ENCODE data around the gene AFG3L2.

Gene AFG3L2

GRCh38 chr18:12296087-12296403 lies 81.0 kb downstream of the AFG3L2 start:
- Histone ChIP-seq H2AFZ (ENCODE audit: low read length) (no peak overlapping the region), H2BK15ac (ENCODE audit: low read length) (no peak overlapping the region), H2BK120ac (ENCODE audit: low read depth, low read length) (no peak overlapping the region), H3K9me3 (replicated peaks in 1 of 2; ENCODE audit: control insufficient read depth in 2 of 2, insufficient read depth in 1 of 2, low read depth in 1 of 2, low read length in 2 of 2) (no peaks in the 10 kb centered on the region), H3K9ac (ENCODE audit: low read depth, low read length, poor library complexity) (no peak overlapping the region), H2AK5ac (ENCODE audit: low read depth, low read length) (no peak overlapping the region), H3K14ac (ENCODE audit: low read length) (no peak overlapping the region), H2BK5ac (ENCODE audit: low read length) (no peak overlapping the region), H3K27me3 (ENCODE audit: control insufficient read depth in 3 of 3, insufficient read depth in 3 of 3, low read depth in 1 of 3, low read length in 3 of 3) (peaks cover 0 to 32% (median 0%) of the 10 kb centered on the region in 3 experiments), H3K23ac (ENCODE audit: low read depth, low read length, poor library complexity) (no peak overlapping the region), H2BK12ac (ENCODE audit: low read length) (no peak overlapping the region), H3K4me2 (ENCODE audit: insufficient read depth, low read length, poor library complexity, severe bottlenecking) (no peak overlapping the region), H3K36me3 (replicated peaks in 1 of 2; ENCODE audit: control insufficient read depth in 2 of 2, insufficient read depth in 2 of 2, low read length in 2 of 2) (no peaks in the 10 kb centered on the region), H3K4me3 (ENCODE audit: low read length in 2 of 2) (no peak overlapping the region), H4K91ac (ENCODE audit: low read depth, low read length, poor library complexity) (no peak overlapping the region), H4K8ac (ENCODE audit: low read depth, low read length) (no peak overlapping the region), H3K4me1 (ENCODE audit: control insufficient read depth in 2 of 2, insufficient read depth in 1 of 2, low read depth in 1 of 2, low read length in 2 of 2) (no peaks in the 10 kb centered on the region), H3K79me1 (ENCODE audit: low read depth, low read length) (peaks cover 2% of the 10 kb centered on the region), H3K4ac (ENCODE audit: low read length) (no peak overlapping the region), H3K18ac (ENCODE audit: low read length) (no peak overlapping the region), H3K27ac (replicated peaks; ENCODE audit: low read length) (no peak overlapping the region)
- DNase-seq (ENCODE audit: low spot score) = no peak
- WGBS, 2 donors (ENCODE audit: extremely low coverage in 2 of 2, insufficient read length in 2 of 2, insufficient replicate concordance in 1 of 2) = no CpG with 5 or more reads among the region's 3 CpGs

- Histone ChIP-seq H2BK5ac (ENCODE audit: low read length) (no peak overlapping the region), H3K27ac (replicated peaks; ENCODE audit: low read length) (no peak overlapping the region), H3K79me1 (ENCODE audit: low read depth, low read length) (peaks cover 2% of the 10 kb centered on the region), H3K18ac (ENCODE audit: low read length) (no peak overlapping the region), H3K23ac (ENCODE audit: low read depth, low read length, poor library complexity) (no peak overlapping the region), H3K9me3 (replicated peaks in 1 of 2; ENCODE audit: control insufficient read depth in 2 of 2, insufficient read depth in 1 of 2, low read depth in 1 of 2, low read length in 2 of 2) (no peaks in the 10 kb centered on the region), H3K4me3 (ENCODE audit: low read length in 2 of 2) (no peak overlapping the region), H3K14ac (ENCODE audit: low read length) (no peak overlapping the region), H4K8ac (ENCODE audit: low read depth, low read length) (no peak overlapping the region), H3K27me3 (ENCODE audit: control insufficient read depth in 3 of 3, insufficient read depth in 3 of 3, low read depth in 1 of 3, low read length in 3 of 3) (peaks cover 0 to 29% (median 0%) of the 10 kb centered on the region in 3 experiments), H2BK12ac (ENCODE audit: low read length) (no peak overlapping the region), H3K4me2 (ENCODE audit: insufficient read depth, low read length, poor library complexity, severe bottlenecking) (no peak overlapping the region), H3K9ac (ENCODE audit: low read depth, low read length, poor library complexity) (no peak overlapping the region), H2BK120ac (ENCODE audit: low read depth, low read length) (no peak overlapping the region), H2BK15ac (ENCODE audit: low read length) (no peak overlapping the region), H4K91ac (ENCODE audit: low read depth, low read length, poor library complexity) (no peak overlapping the region), H2AK5ac (ENCODE audit: low read depth, low read length) (no peak overlapping the region), H2AFZ (ENCODE audit: low read length) (no peak overlapping the region), H3K4ac (ENCODE audit: low read length) (no peak overlapping the region), H3K36me3 (replicated peaks in 1 of 2; ENCODE audit: control insufficient read depth in 2 of 2, insufficient read depth in 2 of 2, low read length in 2 of 2) (no peaks in the 10 kb centered on the region), H3K4me1 (ENCODE audit: control insufficient read depth in 2 of 2, insufficient read depth in 1 of 2, low read depth in 1 of 2, low read length in 2 of 2) (no peaks in the 10 kb centered on the region)
- DNase-seq (ENCODE audit: low spot score) = no peak
- no CpG with 5 or more reads among the region's 18 CpGs for WGBS, 2 donors (ENCODE audit: extremely low coverage in 2 of 2, insufficient read length in 2 of 2, insufficient replicate concordance in 1 of 2)
Measured at GRCh38 chr18:12295389-12296086, 81.5 kb downstream of the AFG3L2 start.

- H2BK15ac ChIP-seq (ENCODE audit: low read length) = no peak overlapping the region
- no peak overlapping the region for H3K4ac ChIP-seq (ENCODE audit: low read length)
- no peak overlapping the region for H3K27ac ChIP-seq (replicated peaks; ENCODE audit: low read length)
- DNase-seq (ENCODE audit: low spot score) = no peak
- H2AK5ac ChIP-seq (ENCODE audit: low read depth, low read length) = peak overlapping the region; percentile 89
- H3K4me1 ChIP-seq (ENCODE audit: control insufficient read depth in 2 of 2, insufficient read depth in 1 of 2, low read depth in 1 of 2, low read length in 2 of 2) = peaks cover 0 to 3% of the 10 kb centered on the region in 2 donors
- no peak overlapping the region for H4K8ac ChIP-seq (ENCODE audit: low read depth, low read length)
- WGBS, 2 donors (ENCODE audit: extremely low coverage in 2 of 2, insufficient read length in 2 of 2, insufficient replicate concordance in 1 of 2) = no CpG with 5 or more reads among the region's 11 CpGs
- H3K79me1 ChIP-seq (ENCODE audit: low read depth, low read length) = peaks cover 2% of the 10 kb centered on the region
- no peak overlapping the region for H2BK12ac ChIP-seq (ENCODE audit: low read length)
- H3K4me2 ChIP-seq (ENCODE audit: insufficient read depth, low read length, poor library complexity, severe bottlenecking) = no peak overlapping the region
- no peaks in the 10 kb centered on the region for H3K9me3 ChIP-seq (replicated peaks in 1 of 2; ENCODE audit: control insufficient read depth in 2 of 2, insufficient read depth in 1 of 2, low read depth in 1 of 2, low read length in 2 of 2)
- no peak overlapping the region for H3K14ac ChIP-seq (ENCODE audit: low read length)
- no peak overlapping the region for H2BK120ac ChIP-seq (ENCODE audit: low read depth, low read length)
- peak overlapping the region; percentile 12 for H3K9ac ChIP-seq (ENCODE audit: low read depth, low read length, poor library complexity)
- H3K4me3 ChIP-seq (ENCODE audit: low read length in 2 of 2) = no peak overlapping the region
- peaks cover 0 to 30% (median 4%) of the 10 kb centered on the region in 3 experiments for H3K27me3 ChIP-seq (ENCODE audit: control insufficient read depth in 3 of 3, insufficient read depth in 3 of 3, low read depth in 1 of 3, low read length in 3 of 3)
- no peak overlapping the region for H3K18ac ChIP-seq (ENCODE audit: low read length)
- H2BK5ac ChIP-seq (ENCODE audit: low read length) = no peak overlapping the region
- H2AFZ ChIP-seq (ENCODE audit: low read length) = no peak overlapping the region
- H3K23ac ChIP-seq (ENCODE audit: low read depth, low read length, poor library complexity) = no peak overlapping the region
- no peaks in the 10 kb centered on the region for H3K36me3 ChIP-seq (replicated peaks in 1 of 2; ENCODE audit: control insufficient read depth in 2 of 2, insufficient read depth in 2 of 2, low read length in 2 of 2)
- no peak overlapping the region for H4K91ac ChIP-seq (ENCODE audit: low read depth, low read length, poor library complexity)
Measured at GRCh38 chr18:12293831-12294230, 83.2 kb downstream of the AFG3L2 start.

- Histone ChIP-seq H2AFZ (ENCODE audit: low read length) (no peak overlapping the region), H2AK5ac (ENCODE audit: low read depth, low read length) (no peak overlapping the region), H3K4me2 (ENCODE audit: insufficient read depth, low read length, poor library complexity, severe bottlenecking) (no peak overlapping the region), H3K4me3 (ENCODE audit: low read length in 2 of 2) (no peak overlapping the region), H2BK5ac (ENCODE audit: low read length) (no peak overlapping the region), H2BK12ac (ENCODE audit: low read length) (no peak overlapping the region), H3K79me1 (ENCODE audit: low read depth, low read length) (peaks cover 2% of the 10 kb centered on the region), H3K4ac (ENCODE audit: low read length) (no peak overlapping the region), H3K18ac (ENCODE audit: low read length) (peak overlapping the region; percentile 77), H4K8ac (ENCODE audit: low read depth, low read length) (no peak overlapping the region), H3K27ac (replicated peaks; ENCODE audit: low read length) (no peak overlapping the region), H3K4me1 (ENCODE audit: control insufficient read depth in 2 of 2, insufficient read depth in 1 of 2, low read depth in 1 of 2, low read length in 2 of 2) (peaks cover 12 to 15% of the 10 kb centered on the region in 2 donors), H2BK120ac (ENCODE audit: low read depth, low read length) (no peak overlapping the region), H3K27me3 (ENCODE audit: control insufficient read depth in 3 of 3, insufficient read depth in 3 of 3, low read depth in 1 of 3, low read length in 3 of 3) (peaks cover 7 to 51% (median 24%) of the 10 kb centered on the region in 3 experiments), H3K23ac (ENCODE audit: low read depth, low read length, poor library complexity) (no peak overlapping the region), H3K36me3 (replicated peaks in 1 of 2; ENCODE audit: control insufficient read depth in 2 of 2, insufficient read depth in 2 of 2, low read length in 2 of 2) (no peaks in the 10 kb centered on the region), H3K9ac (ENCODE audit: low read depth, low read length, poor library complexity) (no peak overlapping the region), H3K9me3 (replicated peaks in 1 of 2; ENCODE audit: control insufficient read depth in 2 of 2, insufficient read depth in 1 of 2, low read depth in 1 of 2, low read length in 2 of 2) (no peaks in the 10 kb centered on the region), H4K91ac (ENCODE audit: low read depth, low read length, poor library complexity) (no peak overlapping the region), H2BK15ac (ENCODE audit: low read length) (no peak overlapping the region), H3K14ac (ENCODE audit: low read length) (no peak overlapping the region)
- no peak for DNase-seq (ENCODE audit: low spot score)
- WGBS, 2 donors (ENCODE audit: extremely low coverage in 2 of 2, insufficient read length in 2 of 2, insufficient replicate concordance in 1 of 2) = no CpG with 5 or more reads among the region's 14 CpGs
Measured at GRCh38 chr18:12291690-12292089, 85.3 kb downstream of the AFG3L2 start.

All from neuronal stem cell (in vitro differentiated cells).